ENCODE measurements around the gene PSD2. TPM values are rescaled to one million over a fixed set of nuclear protein-coding genes. Genes with fewer than 3 reads are reported as not detected.

The PSD2 gene
- total RNA-seq, 1 experiment from 2014 or later: 0.79 TPM

DNA sequence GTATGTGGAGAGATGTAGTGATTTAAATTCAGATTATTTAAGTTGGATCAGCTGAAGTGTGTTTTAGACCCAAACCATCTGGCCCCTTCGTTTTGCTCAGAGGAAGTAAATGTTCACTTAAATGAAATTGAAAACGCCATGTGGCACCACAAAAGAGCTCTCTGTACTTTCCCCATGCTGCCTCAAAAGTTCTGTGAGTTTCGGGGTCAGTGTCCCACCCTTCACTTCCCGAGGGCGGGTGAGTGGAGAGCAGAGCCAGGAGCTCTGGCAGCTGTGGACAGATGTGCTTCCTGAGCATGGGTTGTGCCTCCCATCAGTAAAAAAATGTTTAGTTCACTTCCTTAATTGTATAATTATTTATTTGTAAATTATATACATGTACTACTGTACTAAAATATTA, 48.4 kb downstream of the PSD2 start:
- no peak for ATAC-seq
- H3K36me3 ChIP-seq (ENCODE audit: control insufficient read depth in 1 of 2, insufficient read depth in 2 of 2, low read length in 2 of 2): no peaks in the 10 kb centered on the region
- no peak overlapping the region for H3K27ac ChIP-seq (ENCODE audit: low read depth, low read length)
- H2AFZ ChIP-seq (ENCODE audit: low read depth, low read length, poor library complexity, severe bottlenecking): no peak overlapping the region
- H3K9me2 ChIP-seq (ENCODE audit: insufficient read depth): no peaks in the 10 kb centered on the region
- H3K79me2 ChIP-seq (ENCODE audit: insufficient read depth, low read length): no peaks in the 10 kb centered on the region
- ChIA-PET RAD21 (ENCODE audit: low non-redundant PET in 1 of 2, low total read pairs in 2 of 2, uncharacterized antibody in 2 of 2, unreplicated experiment in 2 of 2) (interaction anchor here (0.6 to 0.8 kb wide), 3 partner anchors 45 to 68 kb away, joined by 3 to 4 read pairs (median 4); no protein-coding TSS in a partner anchor), POLR2A (no interaction called here), CTCF (interaction anchor here (1.6 to 2.9 kb wide), 2 partner anchors 57 to 125 kb away, joined by 5 to 12 read pairs; no protein-coding TSS in a partner anchor)
- no peak overlapping the region for H3K9ac ChIP-seq (ENCODE audit: low read length)
- no peaks in the 10 kb centered on the region for H3K27me3 ChIP-seq (ENCODE audit: insufficient read depth, low read length)
- no TSS peak for BruUV-seq (replicated peaks)
- no peak for DNase-seq (ENCODE audit: low read depth, low spot score)
- intact Hi-C loops (cut with micrococcal nuclease): loop anchor here (1.0 to 10.0 kb wide), 4 partner anchors 57 to 311 kb away; no protein-coding TSS in a partner anchor
- TF ChIP-seq, protein P1, sequence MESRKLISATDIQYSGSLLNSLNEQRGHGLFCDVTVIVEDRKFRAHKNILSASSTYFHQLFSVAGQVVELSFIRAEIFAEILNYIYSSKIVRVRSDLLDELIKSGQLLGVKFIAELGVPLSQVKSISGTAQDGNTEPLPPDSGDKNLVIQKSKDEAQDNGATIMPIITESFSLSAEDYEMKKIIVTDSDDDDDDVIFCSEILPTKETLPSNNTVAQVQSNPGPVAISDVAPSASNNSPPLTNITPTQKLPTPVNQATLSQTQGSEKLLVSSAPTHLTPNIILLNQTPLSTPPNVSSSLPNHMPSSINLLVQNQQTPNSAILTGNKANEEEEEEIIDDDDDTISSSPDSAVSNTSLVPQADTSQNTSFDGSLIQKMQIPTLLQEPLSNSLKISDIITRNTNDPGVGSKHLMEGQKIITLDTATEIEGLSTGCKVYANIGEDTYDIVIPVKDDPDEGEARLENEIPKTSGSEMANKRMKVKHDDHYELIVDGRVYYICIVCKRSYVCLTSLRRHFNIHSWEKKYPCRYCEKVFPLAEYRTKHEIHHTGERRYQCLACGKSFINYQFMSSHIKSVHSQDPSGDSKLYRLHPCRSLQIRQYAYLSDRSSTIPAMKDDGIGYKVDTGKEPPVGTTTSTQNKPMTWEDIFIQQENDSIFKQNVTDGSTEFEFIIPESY (IDR thresholded peaks at IDR 0.05; ENCODE audit: extremely low read depth, insufficient replicate concordance, low read length): no peak
- TF ChIP-seq ELF1 (IDR thresholded peaks at IDR 0.05; ENCODE audit: borderline replicate concordance, low read depth) (no peak), FOSL1 (IDR thresholded peaks at IDR 0.05; ENCODE audit: low read depth) (no peak), CBX3 (IDR thresholded peaks at IDR 0.05; ENCODE audit: low read depth) (no peak), YY1 (IDR thresholded peaks at IDR 0.05; ENCODE audit: extremely low read depth, insufficient replicate concordance, low read depth, low read length) (no peak), POLR2A (IDR thresholded peaks at IDR 0.05; ENCODE audit: borderline replicate concordance, extremely low read depth, insufficient read depth, insufficient read length) (no peak), EGR1 (IDR thresholded peaks at IDR 0.05; ENCODE audit: low read depth) (no peak), CEBPB (IDR thresholded peaks at IDR 0.05; ENCODE audit: low read depth) (no peak), MAX (IDR thresholded peaks at IDR 0.05) (no peak), SIN3A (IDR thresholded peaks at IDR 0.05; ENCODE audit: low read depth) (no peak), RAD21 (IDR thresholded peaks at IDR 0.05; ENCODE audit: low read depth) (no peak), ATF3 (IDR thresholded peaks at IDR 0.05) (no peak), EZH2 (IDR thresholded peaks at IDR 0.05) (no peak), TCF7L2 (IDR thresholded peaks at IDR 0.05; ENCODE audit: borderline replicate concordance, extremely low read depth, insufficient read depth, insufficient read length) (no peak), EZH2phosphoT487 (IDR thresholded peaks at IDR 0.05; ENCODE audit: borderline replicate concordance) (no peak)
- TF ChIP-seq, protein P2, sequence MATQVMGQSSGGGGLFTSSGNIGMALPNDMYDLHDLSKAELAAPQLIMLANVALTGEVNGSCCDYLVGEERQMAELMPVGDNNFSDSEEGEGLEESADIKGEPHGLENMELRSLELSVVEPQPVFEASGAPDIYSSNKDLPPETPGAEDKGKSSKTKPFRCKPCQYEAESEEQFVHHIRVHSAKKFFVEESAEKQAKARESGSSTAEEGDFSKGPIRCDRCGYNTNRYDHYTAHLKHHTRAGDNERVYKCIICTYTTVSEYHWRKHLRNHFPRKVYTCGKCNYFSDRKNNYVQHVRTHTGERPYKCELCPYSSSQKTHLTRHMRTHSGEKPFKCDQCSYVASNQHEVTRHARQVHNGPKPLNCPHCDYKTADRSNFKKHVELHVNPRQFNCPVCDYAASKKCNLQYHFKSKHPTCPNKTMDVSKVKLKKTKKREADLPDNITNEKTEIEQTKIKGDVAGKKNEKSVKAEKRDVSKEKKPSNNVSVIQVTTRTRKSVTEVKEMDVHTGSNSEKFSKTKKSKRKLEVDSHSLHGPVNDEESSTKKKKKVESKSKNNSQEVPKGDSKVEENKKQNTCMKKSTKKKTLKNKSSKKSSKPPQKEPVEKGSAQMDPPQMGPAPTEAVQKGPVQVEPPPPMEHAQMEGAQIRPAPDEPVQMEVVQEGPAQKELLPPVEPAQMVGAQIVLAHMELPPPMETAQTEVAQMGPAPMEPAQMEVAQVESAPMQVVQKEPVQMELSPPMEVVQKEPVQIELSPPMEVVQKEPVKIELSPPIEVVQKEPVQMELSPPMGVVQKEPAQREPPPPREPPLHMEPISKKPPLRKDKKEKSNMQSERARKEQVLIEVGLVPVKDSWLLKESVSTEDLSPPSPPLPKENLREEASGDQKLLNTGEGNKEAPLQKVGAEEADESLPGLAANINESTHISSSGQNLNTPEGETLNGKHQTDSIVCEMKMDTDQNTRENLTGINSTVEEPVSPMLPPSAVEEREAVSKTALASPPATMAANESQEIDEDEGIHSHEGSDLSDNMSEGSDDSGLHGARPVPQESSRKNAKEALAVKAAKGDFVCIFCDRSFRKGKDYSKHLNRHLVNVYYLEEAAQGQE (IDR thresholded peaks at IDR 0.05; ENCODE audit: low read depth): no peak
- H3K9me3 ChIP-seq (ENCODE audit: control insufficient read depth in 1 of 2, insufficient read depth in 1 of 2, low read depth in 1 of 2, low read length in 2 of 2): no peaks in the 10 kb centered on the region
- H3K4me3 ChIP-seq (replicated peaks in 1 of 2; ENCODE audit: low read depth in 1 of 2, low read length in 2 of 2): no peak overlapping the region
- no peak overlapping the region for H3K4me2 ChIP-seq (ENCODE audit: low read length)
- H3K4me1 ChIP-seq (ENCODE audit: control insufficient read depth in 1 of 2, insufficient read depth in 2 of 2, low read length in 2 of 2): peaks cover 0 to 13% of the 10 kb centered on the region in 2 experiments; a peak in 2 of 4 replicates
- H4K20me1 ChIP-seq (ENCODE audit: insufficient read depth): no peaks in the 10 kb centered on the region
